MV-4-11 (cell line): ENCODE data around the gene SAFB.
A peak's percentile ranks its signal among the peaks of the same experiment; 100 is the strongest.
"Not testable (repeated sequence)": the region's sequence is repeated elsewhere in the genome, so short reads cannot be mapped to it uniquely, and the experiment has no call there.

ENCODE experiments used
- DNase-seq: peaks from one replicate; lab custom pipeline; 2025; lab: John Stamatoyannopoulos, UW

Gene SAFB

DNA sequence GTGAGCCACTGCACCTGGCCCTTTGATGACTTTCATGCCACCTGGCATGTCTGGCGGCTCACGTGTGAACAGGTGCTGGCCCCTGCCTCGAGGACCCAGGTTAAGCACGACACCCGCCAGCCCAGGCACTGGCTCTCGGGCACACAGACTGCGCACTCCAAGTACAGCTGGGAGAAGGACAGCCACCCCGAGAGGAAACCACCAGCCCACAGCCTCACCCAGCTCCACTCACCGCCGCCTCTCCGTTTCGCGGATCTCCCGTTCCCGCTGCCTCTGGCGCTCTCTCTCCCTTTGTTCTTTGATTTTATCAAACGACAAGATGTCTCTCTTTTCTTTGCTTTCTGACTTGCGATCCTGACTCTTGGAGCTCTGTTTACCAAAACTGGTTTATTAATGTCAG, 27.8 kb upstream of the SAFB start:
- DNase-seq: no peak

- DNase-seq: no peak
Observed at GRCh38 chr19:5595745-5596144, 27.1 kb upstream of the SAFB start.

DNA sequence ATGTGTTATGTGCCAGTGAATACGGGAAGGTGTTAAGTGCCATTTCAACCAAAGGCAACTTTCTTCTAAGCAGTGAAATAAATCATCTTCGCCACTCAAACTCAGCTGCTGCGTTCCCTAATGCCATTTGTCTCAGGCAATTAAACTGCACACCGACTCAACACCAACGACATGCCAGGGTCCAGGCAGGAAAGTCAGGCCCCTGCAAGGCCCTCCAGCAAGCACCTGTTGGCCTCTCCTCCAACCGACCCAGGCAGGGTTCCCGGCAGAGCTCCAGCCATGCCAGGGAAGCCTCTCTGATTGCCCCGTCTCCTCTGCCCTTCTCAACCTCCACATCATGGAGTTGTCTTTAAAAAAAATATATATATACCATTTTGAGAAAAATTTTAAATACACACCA, 22.1 kb upstream of the SAFB start:
- DNase-seq: no peak

- DNase-seq: no peak
Observed at GRCh38 chr19:5603626-5604025, 19.3 kb upstream of the SAFB start.

- DNase-seq: no peak
Observed at GRCh38 chr19:5605362-5605761, 17.5 kb upstream of the SAFB start.

DNA sequence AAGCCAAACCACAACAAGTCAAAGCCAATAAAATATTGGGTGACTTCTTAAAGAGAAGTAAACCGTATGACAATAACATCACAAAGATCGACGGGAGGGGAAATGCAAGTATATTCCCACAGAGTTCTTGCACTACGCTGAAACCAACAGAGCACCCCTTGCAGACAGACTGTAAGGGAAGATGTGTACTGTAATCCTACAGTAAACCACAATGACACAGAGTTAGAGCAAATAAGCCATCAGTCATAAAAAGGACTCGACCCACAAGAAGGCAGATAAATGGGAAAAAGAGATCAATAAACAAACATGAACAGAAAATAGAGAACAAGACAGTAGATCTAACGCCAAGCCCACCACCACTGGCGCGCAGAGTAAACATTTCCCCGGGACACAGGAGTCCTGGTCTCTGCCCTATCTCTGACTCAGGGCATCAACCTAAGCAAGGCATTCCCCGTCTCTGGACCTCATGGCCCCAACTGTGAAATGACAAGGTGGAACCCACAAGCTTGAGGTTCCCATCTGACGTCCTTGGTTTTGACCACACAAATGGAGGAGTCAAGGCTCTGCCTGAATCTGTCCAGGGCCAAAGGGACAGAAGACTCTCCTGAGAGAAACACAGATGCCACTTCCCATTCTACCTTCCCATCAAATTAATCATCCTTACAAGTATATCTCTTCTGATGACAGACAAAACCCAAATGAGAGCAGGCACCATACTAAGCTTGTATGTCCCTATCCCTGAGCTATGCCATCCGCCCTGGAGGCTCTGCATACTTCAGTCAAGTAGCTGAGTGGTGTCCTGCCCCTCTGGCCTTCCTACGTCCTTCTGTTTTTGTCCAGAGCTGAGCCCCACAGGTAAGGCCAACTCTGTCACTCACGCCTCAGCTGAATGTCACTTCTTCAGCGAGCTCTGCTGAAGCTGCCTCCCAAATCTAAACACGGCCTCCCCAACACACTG, 15.3 kb upstream of the SAFB start:
- DNase-seq: peak; percentile 61

DNA sequence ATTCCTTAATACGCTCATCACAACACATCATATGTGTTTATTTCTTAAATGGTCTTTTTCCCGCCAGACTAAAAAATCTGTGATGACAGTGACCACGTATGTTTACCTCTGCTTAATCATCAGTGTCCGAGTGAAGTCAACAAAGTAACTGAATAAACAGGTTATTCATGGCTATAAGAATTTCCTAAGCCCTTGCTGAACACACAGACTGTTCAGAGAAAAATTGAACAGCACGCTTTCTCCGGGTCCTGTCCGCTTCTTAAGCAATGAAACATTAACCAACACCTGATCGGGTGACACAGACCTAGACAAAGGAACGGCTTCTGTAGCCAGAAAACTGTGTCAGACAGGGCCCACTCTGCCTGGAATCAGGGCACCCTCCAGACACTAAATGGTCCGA, 14.6 kb upstream of the SAFB start:
- no peak for DNase-seq

GRCh38 chr19:5608766-5609165, 14.1 kb upstream of the SAFB start:
- not testable (repeated sequence) for DNase-seq

DNA sequence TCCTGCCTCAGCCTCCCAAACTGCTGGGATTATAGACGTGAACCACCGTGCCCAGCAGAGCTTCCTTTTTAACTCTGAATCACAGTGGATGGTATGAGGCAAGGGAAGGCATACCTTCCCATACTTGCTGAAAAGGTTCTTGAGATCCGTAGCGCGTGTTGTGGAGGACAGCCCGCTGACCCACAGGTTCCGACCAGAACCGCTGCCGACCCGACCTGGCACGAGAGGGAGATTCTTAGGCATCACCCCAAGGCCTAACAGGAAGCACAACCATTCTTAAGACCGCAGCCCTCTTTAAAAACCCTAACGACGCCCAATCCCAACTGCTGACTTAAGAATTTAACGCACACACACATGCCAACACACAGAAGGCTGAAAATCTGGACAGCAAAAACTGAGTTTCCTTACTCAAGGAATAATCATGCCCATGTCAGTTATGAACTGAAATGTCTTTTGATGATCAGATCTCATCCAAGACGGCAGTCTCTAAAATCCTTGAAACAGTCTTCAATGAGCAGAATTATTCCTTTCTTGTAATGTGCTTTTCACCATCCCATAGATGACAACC, 12.9 kb upstream of the SAFB start:
- DNase-seq: no peak

DNA sequence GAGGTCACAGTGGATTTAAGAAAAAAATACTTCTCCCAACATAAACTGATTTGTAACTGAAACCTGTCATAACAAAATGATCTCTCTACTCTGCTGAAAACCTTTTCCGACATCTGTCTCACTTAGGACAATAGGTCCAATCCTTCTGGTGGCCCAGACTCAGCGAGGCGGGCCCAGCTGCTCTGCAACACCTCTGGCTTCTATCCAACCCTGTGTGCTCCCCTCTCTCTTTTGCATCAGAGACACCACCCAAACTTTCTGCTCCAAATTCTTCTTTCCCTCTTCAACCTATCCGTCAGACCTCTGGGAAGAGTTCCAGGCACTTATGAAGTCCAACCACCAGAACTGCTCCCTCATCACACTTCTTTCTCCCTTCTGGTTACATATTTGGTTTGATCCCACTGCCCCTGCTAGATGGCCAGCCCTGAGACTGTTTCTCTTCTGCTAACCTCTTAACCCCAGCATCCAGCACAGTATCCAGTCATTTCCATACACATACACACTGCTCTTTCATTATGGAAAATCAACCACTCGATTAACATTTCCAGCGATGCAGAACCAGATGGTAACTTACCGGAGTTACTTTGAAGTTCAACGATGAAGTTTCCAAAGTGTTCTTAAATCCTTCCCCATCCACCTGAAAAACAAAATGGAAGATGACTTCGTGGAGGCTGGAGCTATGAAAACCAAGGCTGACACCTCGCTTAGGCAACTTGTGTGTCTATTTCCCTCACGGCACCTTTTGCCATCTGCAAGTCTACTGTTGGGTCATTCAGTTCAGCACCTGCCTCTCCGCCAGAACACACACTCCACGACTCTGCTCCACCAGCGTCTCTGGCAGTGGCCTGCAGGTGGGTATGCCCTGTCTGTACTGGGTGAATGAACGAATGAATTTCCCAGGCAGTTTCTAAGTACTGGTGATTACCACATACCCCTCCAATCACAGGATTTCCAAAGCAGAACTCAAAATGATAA, 9.7 kb upstream of the SAFB start:
- DNase-seq: no peak

DNA sequence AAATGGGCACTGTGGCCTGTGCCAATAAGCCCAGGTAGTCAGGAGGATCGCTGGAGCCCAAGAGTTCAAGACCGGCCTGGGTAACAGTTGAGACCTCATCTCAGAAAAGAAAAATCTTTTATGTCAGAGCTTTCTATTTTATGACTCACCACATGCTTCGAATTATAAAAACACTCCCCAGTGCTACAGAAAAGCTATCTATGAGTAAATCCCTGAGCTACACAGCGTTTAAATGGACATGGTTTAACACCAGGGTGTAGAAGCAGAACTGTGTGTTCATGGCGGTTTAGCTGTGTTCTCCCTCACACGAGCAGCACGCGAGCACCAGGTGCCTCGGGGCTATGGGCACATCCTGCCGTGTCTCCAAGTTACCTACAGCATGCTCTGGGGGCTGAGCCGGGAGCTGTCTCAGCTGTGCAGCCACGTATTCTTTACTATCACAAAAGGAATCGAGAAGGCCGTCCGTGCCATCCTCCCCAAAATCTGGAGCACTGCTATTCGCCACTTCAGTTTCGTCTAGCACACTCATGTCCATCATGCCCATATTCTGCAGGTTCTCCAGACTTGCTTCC, 7.0 kb upstream of the SAFB start:
- DNase-seq: no peak

- DNase-seq: no peak
Observed at GRCh38 chr19:5617080-5617479, 5.8 kb upstream of the SAFB start.

DNA sequence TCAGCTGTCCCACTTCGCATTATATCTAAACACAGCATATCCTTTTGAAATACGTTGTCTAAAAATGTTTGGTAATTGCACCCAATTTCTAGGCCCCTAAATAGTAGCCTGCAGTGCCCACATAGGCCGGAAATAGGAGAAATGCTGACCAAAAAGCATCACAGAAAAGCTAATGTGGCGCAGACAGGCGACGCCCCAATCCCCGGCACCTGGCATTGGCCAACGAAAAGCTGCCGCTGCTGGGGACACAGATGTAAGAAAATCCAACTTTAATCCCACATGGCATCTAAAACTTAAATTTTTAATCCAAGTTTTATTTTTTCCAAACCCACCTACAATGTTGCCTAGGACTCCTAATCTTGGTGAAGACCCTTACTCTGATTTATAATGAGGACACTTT, 4.3 kb upstream of the SAFB start:
- DNase-seq: no peak

DNA sequence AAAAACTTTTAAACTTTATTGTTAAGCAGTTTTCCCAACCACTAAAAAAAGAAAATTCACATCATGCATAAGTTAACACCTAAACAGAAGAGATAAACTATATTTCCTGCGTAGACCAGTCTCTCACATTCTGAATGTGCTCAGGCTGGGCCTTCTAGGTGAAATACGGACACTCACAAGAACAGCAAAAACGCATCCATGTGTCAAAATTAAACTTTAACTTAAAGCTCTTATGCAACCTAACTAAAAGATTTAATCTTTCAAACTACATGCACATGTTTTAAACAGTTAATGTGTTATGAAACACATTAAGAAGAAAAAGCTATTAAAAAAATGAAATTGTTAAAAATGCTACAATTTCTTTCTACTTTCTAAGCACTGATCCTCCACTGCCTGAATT, 2.9 kb upstream of the SAFB start:
- DNase-seq: no peak

- DNase-seq: no peak
Observed at GRCh38 chr19:5621311-5621944, 1.5 kb upstream of the SAFB start.

- DNase-seq: no peak
Observed at GRCh38 chr19:5621945-5622464, 878 bp upstream of the SAFB start.

DNA sequence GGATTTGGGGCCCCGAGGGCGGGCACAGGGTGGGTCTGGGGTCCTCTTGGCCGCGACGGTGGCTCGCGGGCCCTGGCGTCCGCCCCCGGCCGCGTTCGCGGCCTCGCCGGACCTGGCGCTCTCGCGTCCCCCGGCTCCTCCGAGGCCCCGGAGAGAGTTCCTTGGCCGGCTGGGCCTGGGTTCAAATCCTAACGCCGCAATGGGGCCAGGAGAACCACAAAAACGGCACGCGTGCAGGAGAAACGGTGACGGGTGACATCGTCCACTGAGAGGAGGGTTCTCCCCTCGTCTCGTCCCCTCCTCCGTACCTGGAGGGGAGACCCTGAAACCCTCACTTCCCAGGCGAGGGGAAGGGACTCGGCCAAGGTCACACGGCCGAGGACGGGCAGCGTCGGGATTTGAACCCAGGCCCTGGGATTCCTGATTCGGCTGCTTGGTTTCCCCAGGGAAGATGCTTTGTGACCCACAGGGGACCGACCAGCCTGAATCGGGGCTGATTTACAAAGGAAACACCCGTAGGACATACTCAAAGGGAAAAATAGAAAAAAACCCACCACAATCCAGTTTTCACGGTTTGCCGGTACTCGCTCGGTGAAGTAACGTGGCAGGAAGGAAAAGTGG, 624 bp downstream of the SAFB start:
- DNase-seq: no peak

GRCh38 chr19:5624018-5624663, 1.3 kb downstream of the SAFB start:
- DNase-seq: no peak

GRCh38 chr19:5624741-5625278, 1.9 kb downstream of the SAFB start:
- DNase-seq: no peak

- DNase-seq: no peak
Observed at GRCh38 chr19:5625641-5626040, 2.8 kb downstream of the SAFB start.
